LNCAP (cell line): ENCODE measurements around the gene ACER3.

Experiments used
- TF ChIP-seq, protein P1 (sequence below): fragments of 450-650 bp; IDR thresholded peaks from 2 replicates; pipeline ENCODE4 v1.5.1; 2017; ENCODE audit warnings: mild to moderate bottlenecking

Gene ACER3

DNA sequence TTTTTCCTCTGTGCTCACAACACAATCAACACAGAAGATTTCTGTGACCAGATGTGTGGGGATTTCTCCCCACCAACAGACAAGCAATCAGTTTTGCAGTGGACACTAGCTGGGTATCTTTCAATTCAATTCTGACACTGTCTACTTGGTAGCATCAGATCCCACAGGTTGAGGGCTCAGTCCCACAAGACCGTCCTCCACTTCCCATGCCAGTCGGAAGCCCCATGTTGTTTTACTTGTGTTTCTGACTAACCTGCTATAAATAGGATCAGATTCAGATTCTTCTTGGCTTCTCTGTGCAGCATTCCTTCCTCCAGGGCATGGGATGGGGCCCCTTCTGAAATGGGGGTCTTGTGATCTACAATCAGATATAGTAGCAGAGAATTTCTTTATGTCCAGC, 19.6 kb downstream of the ACER3 start:
- TF ChIP-seq, protein P1, sequence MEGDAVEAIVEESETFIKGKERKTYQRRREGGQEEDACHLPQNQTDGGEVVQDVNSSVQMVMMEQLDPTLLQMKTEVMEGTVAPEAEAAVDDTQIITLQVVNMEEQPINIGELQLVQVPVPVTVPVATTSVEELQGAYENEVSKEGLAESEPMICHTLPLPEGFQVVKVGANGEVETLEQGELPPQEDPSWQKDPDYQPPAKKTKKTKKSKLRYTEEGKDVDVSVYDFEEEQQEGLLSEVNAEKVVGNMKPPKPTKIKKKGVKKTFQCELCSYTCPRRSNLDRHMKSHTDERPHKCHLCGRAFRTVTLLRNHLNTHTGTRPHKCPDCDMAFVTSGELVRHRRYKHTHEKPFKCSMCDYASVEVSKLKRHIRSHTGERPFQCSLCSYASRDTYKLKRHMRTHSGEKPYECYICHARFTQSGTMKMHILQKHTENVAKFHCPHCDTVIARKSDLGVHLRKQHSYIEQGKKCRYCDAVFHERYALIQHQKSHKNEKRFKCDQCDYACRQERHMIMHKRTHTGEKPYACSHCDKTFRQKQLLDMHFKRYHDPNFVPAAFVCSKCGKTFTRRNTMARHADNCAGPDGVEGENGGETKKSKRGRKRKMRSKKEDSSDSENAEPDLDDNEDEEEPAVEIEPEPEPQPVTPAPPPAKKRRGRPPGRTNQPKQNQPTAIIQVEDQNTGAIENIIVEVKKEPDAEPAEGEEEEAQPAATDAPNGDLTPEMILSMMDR = no peak

DNA sequence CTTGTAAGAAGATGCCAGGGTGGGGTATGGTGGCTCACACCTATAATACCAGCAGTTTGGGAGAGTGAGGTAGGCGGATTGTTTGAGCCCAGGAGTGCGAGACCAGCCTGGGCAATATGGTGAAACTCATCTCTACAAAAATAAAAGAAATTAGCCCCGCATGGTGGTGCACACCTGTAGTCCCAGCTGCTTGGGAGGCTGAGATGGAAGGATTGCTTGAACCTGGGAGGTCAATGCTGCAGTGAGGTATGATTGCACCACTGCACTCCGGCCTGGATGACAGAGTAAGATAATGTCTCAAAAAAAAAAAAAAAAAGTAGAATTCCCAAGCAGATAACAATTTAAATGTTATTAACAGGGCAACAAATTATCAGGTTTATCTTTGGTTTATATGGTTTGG, 20.2 kb downstream of the ACER3 start:
- TF ChIP-seq, protein P1 = no peak

DNA sequence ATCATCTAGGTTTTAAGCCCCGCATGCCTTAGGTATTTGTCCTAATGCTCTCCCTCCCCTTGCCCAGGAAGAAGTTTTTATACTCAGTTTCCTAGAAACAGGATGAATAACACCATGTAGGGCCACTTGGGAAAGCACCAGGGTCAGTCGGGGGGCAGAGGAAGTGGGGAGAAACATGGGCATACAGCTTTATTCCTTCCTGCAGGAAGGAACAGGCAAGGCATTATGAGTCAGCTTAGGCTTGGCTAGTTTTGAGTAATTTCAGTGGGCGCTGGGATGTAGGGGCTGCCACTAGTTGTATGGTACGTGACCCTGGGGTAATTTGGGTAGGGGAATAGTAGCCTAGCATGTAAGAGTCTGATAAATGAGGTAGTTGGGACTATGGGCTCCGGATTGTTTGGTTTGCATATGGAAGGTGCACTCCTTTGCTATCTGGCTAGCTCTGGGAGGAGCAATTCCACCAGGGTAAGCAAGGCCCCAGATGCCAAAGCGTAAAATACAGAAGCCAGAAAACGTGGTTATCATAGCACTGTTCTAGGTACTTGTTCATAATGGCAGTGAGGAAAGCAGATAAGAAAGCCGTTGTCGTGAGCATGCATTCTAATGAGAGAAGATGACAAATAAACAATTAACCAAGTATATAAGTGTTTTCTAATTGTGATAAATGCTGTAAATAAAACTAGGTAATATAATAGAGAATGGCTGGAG, 24.8 kb downstream of the ACER3 start:
- TF ChIP-seq, protein P1 = no peak

DNA sequence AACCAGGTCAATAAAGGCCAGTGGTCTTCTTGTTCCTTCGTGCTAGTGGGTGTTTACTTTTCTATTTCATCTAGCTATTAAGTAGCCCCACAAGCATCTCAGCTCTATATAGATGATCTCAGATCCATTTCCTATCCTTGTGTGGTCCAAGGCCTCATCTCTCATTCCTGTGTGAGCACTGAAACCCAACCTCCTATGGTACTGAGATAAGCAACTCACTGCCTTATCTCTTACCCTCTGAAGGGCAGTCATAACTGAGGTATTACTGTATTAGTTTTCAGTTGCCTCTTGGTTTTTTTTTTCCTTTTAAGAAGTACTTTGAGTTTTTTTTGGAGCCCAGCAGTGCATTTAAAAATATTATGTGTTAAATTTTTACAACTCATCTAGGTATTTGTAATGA, 28.3 kb downstream of the ACER3 start:
- TF ChIP-seq, protein P1 = no peak

DNA sequence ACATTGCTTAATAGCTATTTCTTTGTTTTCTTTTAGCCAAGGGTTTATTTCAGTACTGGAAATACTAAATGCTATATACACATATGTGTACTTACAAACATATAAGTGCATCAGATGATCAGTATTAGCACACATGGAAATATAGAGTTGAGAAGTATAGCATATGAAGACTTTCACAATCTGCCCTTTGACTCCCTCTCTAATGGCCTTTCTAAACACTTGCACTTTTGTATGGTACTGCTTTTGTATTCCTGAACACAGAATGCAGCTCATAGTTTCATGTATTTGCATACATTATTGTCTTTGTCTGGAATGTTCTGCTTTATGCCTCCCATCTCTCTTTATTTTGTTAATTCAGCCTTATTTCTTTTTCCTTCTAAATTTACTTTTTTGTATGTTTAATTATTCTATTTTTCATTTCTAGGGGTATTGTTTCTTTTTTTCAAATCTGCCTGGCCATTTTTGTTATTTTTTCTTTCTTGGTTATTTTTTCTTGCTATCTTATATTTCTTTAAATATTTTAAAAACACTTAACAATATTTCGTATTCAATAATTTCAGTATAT, 28.8 kb downstream of the ACER3 start:
- TF ChIP-seq, protein P1 = no peak

DNA sequence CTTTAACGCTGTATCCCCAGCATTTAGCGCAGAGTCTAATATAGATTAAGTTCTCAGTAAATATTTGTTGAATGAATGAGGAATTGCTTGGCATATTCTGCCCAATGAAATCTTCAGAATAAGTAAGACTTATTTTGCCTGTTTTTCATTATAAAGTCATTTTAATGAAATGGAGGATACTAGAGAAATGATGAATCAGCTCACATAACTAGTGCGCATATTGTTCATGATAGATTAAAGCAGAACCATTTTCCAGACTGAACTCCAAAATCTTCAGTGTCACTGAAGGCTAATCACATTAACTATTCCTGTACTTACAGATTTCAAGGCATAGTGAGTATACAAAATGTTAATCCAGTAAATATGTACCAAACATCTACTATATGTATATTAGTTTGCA, 29.6 kb downstream of the ACER3 start:
- TF ChIP-seq, protein P1 = no peak

DNA sequence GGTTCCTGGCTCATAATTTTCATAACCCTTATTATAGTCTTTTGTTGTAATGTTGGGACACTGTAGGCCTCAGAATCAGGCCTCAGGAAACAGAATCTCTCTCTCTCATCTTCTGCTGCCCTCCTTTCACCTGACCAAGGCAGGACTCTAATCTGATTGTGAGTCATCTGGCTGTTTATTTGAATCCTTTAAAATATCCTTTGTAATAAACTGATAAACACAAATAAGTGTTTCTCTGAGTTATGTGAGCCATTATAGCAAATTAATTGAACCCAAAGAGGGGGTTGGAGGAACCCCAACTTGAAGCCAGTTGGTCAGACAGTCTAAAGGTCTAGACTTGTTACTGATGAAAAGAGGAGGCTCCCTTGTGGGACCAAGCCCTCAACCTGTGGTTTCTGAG, 30.6 kb downstream of the ACER3 start:
- TF ChIP-seq, protein P1 = no peak

DNA sequence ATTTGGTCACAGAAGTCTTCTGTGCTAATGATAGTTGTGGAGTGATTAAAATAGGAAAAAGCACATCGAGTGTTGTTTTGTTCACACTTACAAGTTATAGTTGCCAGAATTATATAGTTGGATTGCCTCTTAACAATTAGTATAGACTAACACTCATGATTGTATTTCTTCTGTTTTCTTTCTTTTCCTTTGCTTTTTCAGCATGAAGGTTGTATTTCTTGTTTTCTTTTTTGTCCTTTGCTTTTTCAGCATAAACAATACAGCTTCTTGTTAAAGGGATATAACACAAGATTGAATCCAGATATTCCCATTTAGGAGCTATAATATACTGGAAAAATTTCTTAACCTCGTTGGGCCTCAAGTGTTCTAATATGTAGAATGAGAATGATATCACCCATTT, 31.1 kb downstream of the ACER3 start:
- TF ChIP-seq, protein P1 = no peak
